NB4 (cell line): Measurements from ENCODE around the gene CCDC178.

Source experiments
- CTCF ChIP-seq: IDR thresholded peaks from one replicate; pipeline ENCODE4 v1.5.1; 2012; ENCODE audit warnings: low read depth, low read length
- POLR2A ChIP-seq: IDR thresholded peaks from 2 replicates; pipeline ENCODE4 v1.6.1; 2011; ENCODE audit warnings: mild to moderate bottlenecking; ENCODE audit not compliant: insufficient read length; ENCODE audit errors: extremely low read depth

GRCh38 chr18:33427549-33427948 is 13.0 kb downstream of the CCDC178 start:
- no peak for TF ChIP-seq CTCF
- TF ChIP-seq POLR2A = no peak
